NB4 (cell line): ENCODE results near the gene FIBCD1.

Source experiments
- POLR2A ChIP-seq: IDR thresholded peaks from 2 replicates; pipeline ENCODE4 v1.6.1; 2011; ENCODE audit warnings: mild to moderate bottlenecking; ENCODE audit not compliant: insufficient read length; ENCODE audit errors: extremely low read depth
- TF ChIP-seq, protein P1 (sequence below): IDR thresholded peaks from one replicate; pipeline ENCODE4 v1.5.1; 2012; ENCODE audit warnings: low read depth, low read length

DNA sequence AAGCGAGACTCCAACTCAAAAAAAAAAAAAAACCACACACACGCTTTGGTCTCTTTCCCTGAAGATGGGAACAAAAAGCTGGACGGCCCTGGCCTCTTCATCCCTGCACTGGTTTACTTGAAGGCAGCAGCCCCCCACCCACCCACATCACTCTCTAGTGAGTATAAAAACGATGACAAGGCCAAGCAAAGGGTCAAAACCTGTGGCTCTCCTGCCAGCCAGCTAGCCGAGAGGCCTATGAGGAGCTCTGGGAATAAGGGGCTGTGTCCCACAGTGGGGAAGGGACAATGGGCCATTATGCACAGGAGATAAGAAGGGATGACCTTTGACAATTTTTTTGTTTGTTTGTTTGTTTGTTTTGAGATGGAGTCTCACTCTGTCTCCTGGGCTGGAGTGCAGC, 55.6 kb downstream of the FIBCD1 start:
- TF ChIP-seq, protein P1, sequence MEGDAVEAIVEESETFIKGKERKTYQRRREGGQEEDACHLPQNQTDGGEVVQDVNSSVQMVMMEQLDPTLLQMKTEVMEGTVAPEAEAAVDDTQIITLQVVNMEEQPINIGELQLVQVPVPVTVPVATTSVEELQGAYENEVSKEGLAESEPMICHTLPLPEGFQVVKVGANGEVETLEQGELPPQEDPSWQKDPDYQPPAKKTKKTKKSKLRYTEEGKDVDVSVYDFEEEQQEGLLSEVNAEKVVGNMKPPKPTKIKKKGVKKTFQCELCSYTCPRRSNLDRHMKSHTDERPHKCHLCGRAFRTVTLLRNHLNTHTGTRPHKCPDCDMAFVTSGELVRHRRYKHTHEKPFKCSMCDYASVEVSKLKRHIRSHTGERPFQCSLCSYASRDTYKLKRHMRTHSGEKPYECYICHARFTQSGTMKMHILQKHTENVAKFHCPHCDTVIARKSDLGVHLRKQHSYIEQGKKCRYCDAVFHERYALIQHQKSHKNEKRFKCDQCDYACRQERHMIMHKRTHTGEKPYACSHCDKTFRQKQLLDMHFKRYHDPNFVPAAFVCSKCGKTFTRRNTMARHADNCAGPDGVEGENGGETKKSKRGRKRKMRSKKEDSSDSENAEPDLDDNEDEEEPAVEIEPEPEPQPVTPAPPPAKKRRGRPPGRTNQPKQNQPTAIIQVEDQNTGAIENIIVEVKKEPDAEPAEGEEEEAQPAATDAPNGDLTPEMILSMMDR: no peak
- no peak for TF ChIP-seq POLR2A
